DND-41 (cell line): ENCODE data around the gene TAF11.

Source experiments
- EZH2 ChIP-seq: IDR thresholded peaks from 3 replicates; pipeline ENCODE4 v1.6.1; 2012; ENCODE audit warnings: borderline replicate concordance, low read depth, mild to moderate bottlenecking, moderate library complexity, low read length, inconsistent platforms; ENCODE audit not compliant: severe bottlenecking
- TF ChIP-seq, protein P1 (sequence below): IDR thresholded peaks from 2 replicates; pipeline ENCODE4 v1.5.1; 2012; ENCODE audit warnings: borderline replicate concordance, low read length, moderate library complexity, mild to moderate bottlenecking; ENCODE audit not compliant: poor library complexity, severe bottlenecking; ENCODE audit errors: extremely low read depth

DNA sequence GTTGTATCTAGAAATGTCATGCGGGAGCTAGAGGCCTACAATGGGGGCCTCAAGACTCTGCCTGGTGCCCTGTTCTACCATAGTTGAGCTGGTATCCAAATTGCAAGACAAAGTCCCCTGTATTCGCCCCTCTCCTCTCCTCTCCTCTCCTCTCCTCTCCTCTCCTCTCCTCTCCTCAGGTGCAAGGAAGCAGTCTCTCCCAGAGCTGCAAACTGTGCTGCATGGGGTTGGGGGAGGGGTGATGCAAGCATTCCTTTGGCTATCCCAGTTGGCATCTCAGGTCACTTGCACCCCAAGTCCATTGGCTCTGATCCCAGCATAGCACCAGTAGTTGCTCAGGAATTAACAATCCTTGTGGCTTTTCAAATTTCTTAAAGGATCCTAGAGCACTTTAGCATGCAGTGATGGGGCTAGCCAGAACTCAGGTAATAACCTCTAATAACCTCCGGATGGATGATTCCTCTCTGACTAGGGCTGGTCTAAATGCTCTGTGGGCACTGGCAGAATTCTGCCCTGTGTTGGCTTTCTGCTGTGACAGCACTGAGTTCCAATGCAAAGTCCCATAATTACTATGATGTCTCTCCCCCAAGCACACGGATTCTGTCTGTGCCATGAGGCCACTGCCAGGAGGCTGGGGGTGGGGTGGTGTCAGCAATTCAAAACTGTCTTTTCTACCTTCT, 35.3 kb downstream of the TAF11 start:
- TF ChIP-seq, protein P1, sequence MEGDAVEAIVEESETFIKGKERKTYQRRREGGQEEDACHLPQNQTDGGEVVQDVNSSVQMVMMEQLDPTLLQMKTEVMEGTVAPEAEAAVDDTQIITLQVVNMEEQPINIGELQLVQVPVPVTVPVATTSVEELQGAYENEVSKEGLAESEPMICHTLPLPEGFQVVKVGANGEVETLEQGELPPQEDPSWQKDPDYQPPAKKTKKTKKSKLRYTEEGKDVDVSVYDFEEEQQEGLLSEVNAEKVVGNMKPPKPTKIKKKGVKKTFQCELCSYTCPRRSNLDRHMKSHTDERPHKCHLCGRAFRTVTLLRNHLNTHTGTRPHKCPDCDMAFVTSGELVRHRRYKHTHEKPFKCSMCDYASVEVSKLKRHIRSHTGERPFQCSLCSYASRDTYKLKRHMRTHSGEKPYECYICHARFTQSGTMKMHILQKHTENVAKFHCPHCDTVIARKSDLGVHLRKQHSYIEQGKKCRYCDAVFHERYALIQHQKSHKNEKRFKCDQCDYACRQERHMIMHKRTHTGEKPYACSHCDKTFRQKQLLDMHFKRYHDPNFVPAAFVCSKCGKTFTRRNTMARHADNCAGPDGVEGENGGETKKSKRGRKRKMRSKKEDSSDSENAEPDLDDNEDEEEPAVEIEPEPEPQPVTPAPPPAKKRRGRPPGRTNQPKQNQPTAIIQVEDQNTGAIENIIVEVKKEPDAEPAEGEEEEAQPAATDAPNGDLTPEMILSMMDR, result no peak
- TF ChIP-seq EZH2, result no peak
